HT-29 (cell line): ENCODE data around the gene UQCC3. TPM values are rescaled to one million over a fixed set of nuclear protein-coding genes. Genes with fewer than 3 reads are reported as not detected.
"Not testable (repeated sequence)": the region's sequence is repeated elsewhere in the genome, so short reads cannot be mapped to it uniquely, and the experiment has no call there.

ENCODE experiments used
- DNase-seq: peaks from one replicate; pipeline ENCODE4 v3.0.0-alpha.2; 2015; ENCODE audit warnings: low spot score
- total RNA-seq: library from RNA; depleted of rRNA; stranded (reverse); fragments of >200 nt; shearing (Covaris generic); gene quantifications from 2 replicates; pipeline ENCODE4 v1.2.3, GENCODE V29; 2014

Gene UQCC3
- total RNA-seq, 1 experiment from 2014 or later: 124 TPM

GRCh38 chr11:62665599-62666258 is 5.7 kb upstream of the UQCC3 start:
- DNase-seq: peak; percentile 73

DNA sequence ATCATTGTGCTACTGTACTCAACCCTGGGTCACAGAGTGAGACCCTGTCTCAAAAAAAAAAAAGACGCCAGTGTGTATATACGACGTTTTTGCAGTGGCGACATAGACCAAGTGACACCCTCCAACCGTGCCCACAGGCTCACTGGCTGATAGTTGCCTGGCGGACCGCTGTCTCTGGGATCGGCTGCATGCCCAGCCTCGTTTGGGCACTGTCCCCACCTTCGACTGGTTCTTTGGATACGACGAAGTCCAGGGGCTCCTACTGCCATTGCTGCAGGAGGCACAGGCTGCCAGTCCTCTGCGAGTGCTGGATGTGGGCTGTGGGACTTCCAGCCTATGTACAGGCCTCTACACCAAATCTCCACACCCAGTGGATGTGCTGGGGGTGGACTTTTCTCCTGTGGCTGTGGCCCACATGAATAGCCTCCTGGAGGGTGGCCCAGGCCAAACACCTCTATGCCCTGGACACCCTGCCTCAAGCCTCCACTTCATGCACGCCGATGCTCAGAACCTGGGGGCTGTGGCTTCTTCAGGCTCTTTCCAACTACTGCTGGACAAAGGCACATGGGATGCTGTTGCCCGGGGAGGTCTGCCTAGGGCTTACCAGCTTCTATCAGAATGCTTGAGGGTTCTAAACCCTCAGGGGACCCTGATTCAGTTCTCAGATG is 5.1 kb upstream of the UQCC3 start:
- DNase-seq: no peak

- DNase-seq: no peak
Measured at GRCh38 chr11:62667460-62667859, 4.0 kb upstream of the UQCC3 start.

DNA sequence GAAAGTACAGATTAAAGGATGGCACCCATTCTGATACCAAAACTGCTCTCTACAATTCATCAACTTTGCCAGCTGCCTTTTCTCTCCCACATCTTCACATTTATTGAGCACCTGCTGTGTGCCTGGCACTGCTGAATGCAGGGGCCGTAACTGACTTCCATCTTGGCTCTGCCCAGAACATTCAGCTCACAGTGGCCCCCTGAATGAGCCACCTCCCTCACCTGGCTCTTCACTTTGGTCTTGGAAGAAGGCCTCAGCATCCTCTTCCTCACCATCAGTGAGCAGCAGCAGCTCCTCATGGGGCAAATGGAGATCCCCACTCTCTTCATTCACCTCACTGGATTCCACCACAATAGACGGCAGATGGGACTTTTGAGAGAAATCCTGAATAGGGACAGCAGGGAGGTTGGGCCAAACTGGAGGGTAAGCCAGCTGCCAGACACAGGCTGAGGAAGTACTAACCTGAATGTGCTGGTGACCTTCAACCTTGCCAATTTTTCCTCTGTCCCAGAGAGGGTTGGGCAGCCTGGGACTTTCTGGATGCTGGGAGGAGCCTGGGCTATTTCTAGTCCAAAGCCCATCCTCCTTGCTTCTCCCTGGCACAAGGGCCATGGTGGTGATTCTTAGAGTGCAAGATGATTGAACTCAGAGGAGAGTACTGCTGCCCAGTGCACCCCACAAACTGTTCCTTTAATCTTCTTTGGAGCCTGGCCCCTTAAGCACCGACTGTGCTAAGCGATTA is 1.9 kb upstream of the UQCC3 start:
- DNase-seq: peak; percentile 69

DNA sequence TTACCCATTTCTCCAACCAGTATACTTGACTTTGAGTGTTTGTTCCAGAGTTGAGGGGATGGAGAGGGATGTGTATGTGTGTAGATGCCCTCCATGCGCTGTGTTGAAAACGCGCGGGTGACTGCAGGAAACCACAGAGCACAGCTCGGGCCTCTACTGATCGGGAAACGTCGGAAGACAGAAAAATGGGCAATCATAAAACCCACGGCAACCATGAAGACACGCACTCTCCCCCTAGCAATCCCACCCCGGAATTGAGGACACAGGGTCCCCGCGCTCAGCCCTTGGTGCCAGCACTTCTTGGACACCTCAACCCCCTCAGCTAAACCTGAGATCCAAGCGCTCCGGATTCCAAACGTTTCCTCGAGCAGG is 251 bp upstream of the UQCC3 start:
- DNase-seq: no peak

DNA sequence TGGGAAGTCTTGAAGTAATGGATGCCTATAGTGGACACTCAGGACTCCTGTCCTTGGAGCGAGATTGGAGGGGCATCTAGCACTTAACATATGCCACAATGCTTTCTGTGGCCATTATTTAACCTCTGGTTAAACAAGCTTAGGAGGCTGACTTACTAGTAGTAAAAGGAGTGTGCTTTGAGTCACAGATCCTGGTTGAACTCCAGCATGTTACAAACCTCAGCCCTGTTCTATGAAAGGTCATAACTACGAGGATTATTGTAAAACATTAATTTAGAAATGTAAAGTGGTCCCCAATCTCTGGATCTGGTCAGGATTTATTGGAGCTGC is 1.7 kb downstream of the UQCC3 start:
- no peak for DNase-seq

DNA sequence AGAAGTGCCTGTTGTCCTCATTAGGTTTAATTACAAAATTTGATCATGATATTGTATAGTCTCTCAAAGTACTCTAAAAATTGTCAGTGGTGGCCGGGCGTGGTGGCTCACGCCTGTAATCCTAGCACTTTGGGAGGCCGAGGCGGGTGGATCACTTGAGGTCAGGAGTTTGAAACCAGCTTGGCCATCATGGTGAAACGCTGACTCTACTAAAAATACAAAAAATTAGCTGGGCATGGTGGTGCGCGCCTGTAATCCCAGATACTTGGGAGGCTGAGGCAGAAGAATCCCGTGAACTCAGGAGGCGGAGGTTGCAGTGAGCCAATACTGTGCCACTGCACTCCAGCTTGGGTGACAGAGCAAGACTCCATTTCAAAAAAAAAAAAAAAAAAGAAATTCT is 3.9 kb downstream of the UQCC3 start:
- not testable (repeated sequence) for DNase-seq

GRCh38 chr11:62676698-62677097 is 5.2 kb downstream of the UQCC3 start:
- no peak for DNase-seq

DNA sequence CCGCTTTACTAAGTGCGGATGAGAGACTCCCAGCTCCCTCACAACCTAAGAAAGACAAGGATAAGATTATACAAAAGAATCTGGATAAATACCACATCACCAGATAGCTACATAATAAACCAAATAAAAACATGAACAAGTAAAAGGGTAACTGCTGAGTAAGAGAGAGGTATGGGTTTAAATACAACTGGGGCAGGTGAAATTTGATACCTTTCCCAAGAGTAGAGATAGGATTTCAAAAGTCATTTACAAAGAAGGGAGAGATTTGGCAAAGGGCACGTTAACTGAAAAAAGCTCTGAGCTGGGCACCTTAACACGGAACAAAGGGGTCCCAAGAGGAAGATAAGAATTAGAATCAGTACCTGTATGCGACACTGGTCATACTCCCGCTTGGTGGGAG is 5.7 kb downstream of the UQCC3 start:
- no peak for DNase-seq

- no peak for DNase-seq
Measured at GRCh38 chr11:62677714-62678113, 6.2 kb downstream of the UQCC3 start.

- no peak for DNase-seq
Measured at GRCh38 chr11:62678433-62678769, 6.9 kb downstream of the UQCC3 start.

GRCh38 chr11:62678770-62679696 is 7.6 kb downstream of the UQCC3 start, which contains the start of gene UBXN1:
TSS of gene UBXN1 (minus strand) at chr11:62679073. CDS start at chr11:62678923, 150 bp downstream.
- DNase-seq: peak; percentile 91

- peak; percentile 87 for DNase-seq
Measured at GRCh38 chr11:62680825-62681240, 9.4 kb downstream of the UQCC3 start.

DNA sequence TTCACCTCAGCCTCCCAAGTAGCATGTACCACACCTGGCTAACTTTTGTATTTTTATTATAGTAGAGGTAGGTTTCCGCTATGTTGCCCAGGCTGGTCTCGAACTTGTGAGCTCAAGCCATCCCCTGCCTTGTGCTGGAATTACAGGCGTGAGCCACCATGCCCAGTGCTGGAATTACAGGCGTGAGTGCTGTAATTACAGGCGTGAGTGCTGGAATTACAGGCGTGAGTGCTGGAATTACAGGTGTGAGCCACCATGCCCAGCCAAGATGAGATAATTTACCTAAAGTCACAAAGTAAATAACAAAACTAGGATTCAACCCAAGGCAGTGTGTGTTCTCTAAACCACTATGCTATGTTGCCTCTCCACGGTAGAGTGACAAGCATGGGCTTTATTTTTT is 11.0 kb downstream of the UQCC3 start:
- DNase-seq: no peak

DNA sequence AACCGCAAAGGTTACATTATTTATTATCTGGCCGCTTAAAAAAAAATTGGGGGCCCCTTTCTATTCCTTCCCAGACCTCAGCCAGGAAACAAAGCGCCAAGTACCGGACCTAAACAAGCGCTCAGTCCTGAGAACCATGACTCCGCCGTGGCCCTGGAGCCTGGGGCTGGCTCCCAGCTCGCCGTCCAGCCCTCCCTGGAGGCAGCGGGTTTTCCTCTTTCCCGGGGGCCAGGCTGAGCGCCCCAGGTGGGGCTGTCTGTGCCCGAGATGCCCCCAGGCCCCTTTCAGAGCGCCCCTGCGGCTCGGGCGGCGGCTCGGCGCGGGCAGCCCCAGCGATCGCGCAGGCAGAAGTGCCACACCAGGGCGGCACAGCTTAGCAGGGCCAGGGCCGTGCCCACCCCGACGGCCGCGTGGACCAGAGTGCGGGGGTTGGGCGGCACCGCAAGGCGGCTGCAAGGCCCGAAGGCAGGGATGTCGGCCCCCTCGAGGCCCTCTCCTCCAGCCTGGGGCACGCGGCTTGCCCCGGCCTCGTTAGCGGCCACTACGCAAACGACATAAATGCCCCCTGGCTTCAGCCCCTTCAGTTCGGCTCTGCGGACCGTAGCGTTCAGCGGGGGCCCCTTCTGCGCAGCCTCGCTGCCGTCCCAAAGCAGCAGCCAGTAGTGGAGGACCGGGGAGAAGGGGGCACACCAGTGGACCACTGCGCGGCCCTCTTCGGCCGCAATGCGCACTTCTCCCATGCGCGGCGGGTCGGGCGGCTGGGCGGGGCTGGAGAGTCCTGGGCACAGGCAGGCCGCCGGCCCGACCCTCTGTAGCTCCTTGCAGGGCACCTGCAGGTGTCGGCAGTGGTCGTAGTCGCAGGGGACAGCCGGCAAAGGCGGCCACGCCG is 16.3 kb downstream of the UQCC3 start:
- no peak for DNase-seq

- no peak for DNase-seq
Measured at GRCh38 chr11:62688491-62688890, 17.0 kb downstream of the UQCC3 start.

- no peak for DNase-seq
Measured at GRCh38 chr11:62689421-62690183, 18.1 kb downstream of the UQCC3 start, which contains the start of gene LRRN4CL. TSS of gene LRRN4CL (minus strand) at chr11:62689530. CDS start at chr11:62688508, 1,022 bp downstream.

- not testable (repeated sequence) for DNase-seq
Measured at GRCh38 chr11:62693624-62694023, 22.2 kb downstream of the UQCC3 start.

DNA sequence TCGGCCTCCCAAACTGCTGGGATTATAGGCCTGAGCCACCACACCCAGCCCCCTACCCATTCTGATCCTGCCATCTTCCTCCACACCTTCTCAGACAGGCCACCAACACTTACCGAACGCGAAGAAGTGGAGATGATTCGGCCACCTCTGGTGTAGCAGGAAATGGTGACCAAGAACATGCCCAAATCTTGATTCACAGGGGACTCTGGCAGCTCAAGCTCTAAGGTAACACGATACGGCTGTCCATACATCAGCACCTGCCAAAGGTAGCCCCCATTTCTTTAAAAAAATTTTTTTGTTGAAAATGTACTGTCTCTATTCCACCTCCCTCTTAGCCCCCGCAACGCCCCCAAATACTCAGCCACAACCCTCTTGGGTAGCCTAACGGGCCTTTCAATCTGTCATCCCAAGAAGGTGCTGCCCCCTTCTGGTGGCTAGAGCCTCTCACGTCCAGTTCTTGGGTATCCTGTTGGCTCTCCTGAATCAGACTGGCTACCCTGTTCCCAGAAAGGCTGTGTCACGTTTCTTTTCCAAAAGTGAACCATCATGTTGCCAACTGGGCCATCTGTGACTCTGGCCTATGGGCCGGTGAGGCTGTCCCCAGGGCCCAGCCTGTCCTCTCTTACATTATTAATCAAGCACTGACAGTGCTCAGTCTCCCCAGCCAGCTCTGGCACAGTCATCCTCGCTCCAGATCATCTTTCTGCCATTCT is 23.1 kb downstream of the UQCC3 start:
- peak; percentile 91 for DNase-seq
